K562 (cell line): ENCODE results near the gene PHF12. TPM values are rescaled to one million over a fixed set of nuclear protein-coding genes. Genes with fewer than 3 reads are reported as not detected.

Experiments used
- ATAC-seq: fragments of 200-7000 bp; cut with Tn5 transposase; 3 replicates; pipeline ENCODE4 v1.9.1; 2020; ENCODE audit warnings: moderate library complexity
- BruUV-seq: library from RNA; stranded (reverse); fragments of 400-500 nt; replicated peaks from 2 replicates; lab custom pipeline; 2021; lab: Mats Ljungman, UMichigan
- CTCF ChIA-PET: fragments of 300-600 bp; formaldehyde crosslinking; extraction: SDS; loops from one replicate; lab custom pipeline; 2021; ENCODE audit warnings: low intra/inter-chr PET ratio; lab: Yijun Ruan, JAX
- POLR2A ChIA-PET: fragments of 300-600, 350-650 bp; sonication (Branson Sonifier 250); formaldehyde crosslinking; extraction: SDS; loops from one replicate; lab custom pipeline; 2021; ENCODE audit warnings: antibody characterized with exemption, inconsistent platforms; lab: Yijun Ruan, JAX
- DNase-seq, 4 experiments: peaks; one replicate each; pipeline versions ENCODE4 v3.0.0 to v3.0.0-alpha.2; 2011 to 2018; ENCODE audit warnings: low spot score in 3 of 4, mixed read lengths in 3 of 4; ENCODE audit errors: extremely low read depth in 1 of 4
- FAIRE-seq: peaks from 2 replicates; lab custom pipeline; 2011; peaks lifted over from hg19 to GRCh38; lab: Jason Lieb, UNC
- H2AFZ ChIP-seq: 2 replicates; pipeline ENCODE4 v1.6.0; 2011; ENCODE audit warnings: low read depth, low read length, control low read depth, inconsistent platforms
- H3K27ac ChIP-seq: fragments of 200-600 bp; 3 replicates; pipeline ENCODE4 v1.8.0; 2011; ENCODE audit warnings: low read depth, mild to moderate bottlenecking, control low read depth, inconsistent platforms, low read length, moderate library complexity, mixed read lengths; ENCODE audit errors: extremely low read depth
- H3K27me3 ChIP-seq, 2 experiments: fragments of 300-600 bp in 1 of 2; 2 replicates in 1 of 2; 3 replicates in 1 of 2; pipeline versions ENCODE4 v1.6.0 to v1.8.0; 2011; ENCODE audit warnings: inconsistent platforms in 2 of 2, low read length in 2 of 2, mild to moderate bottlenecking in 1 of 2, mixed read lengths in 1 of 2, moderate library complexity in 1 of 2; ENCODE audit not compliant: control insufficient read depth in 2 of 2, insufficient read depth in 2 of 2
- H3K36me3 ChIP-seq: fragments of 300-600 bp; 3 replicates; pipeline ENCODE4 v1.8.0; 2011; ENCODE audit warnings: mild to moderate bottlenecking, low read length, inconsistent platforms; ENCODE audit not compliant: control insufficient read depth, insufficient read depth
- H3K4me1 ChIP-seq, 2 experiments: fragments of 200-600 bp in 1 of 2; replicated peaks in 1 of 2; 2 replicates in 1 of 2; 3 replicates in 1 of 2; pipeline versions ENCODE4 v1.5.1 to v1.8.0; 2011; ENCODE audit warnings: inconsistent platforms in 2 of 2, low read length in 2 of 2, mild to moderate bottlenecking in 1 of 2, mixed read lengths in 1 of 2, moderate library complexity in 1 of 2; ENCODE audit not compliant: control insufficient read depth in 2 of 2, insufficient read depth in 2 of 2
- H3K4me2 ChIP-seq: 2 replicates; pipeline ENCODE4 v1.6.1; 2011; ENCODE audit warnings: low read length, control low read depth, inconsistent platforms, mixed read lengths; ENCODE audit not compliant: insufficient read depth
- H3K4me3 ChIP-seq: fragments of 200-600 bp; sonication (generic), shearing (Covaris generic); 2 replicates; pipeline ENCODE4 v1.5.1; 2016; ENCODE audit warnings: control low read depth, inconsistent platforms
- H3K79me2 ChIP-seq: fragments of 200-600 bp; 3 replicates; pipeline ENCODE4 v1.8.0; 2011; ENCODE audit warnings: low read length, inconsistent platforms; ENCODE audit not compliant: control insufficient read depth, insufficient read depth
- H3K9ac ChIP-seq, 2 experiments: 2 replicates each; pipeline versions ENCODE4 v1.6.0 to v1.6.1; 2011; ENCODE audit warnings: low read depth in 2 of 2, low read length in 2 of 2, control low read depth in 1 of 2, inconsistent platforms in 1 of 2, mild to moderate bottlenecking in 1 of 2, mixed read lengths in 1 of 2; ENCODE audit not compliant: insufficient read depth in 1 of 2
- H3K9me1 ChIP-seq: one replicate; pipeline ENCODE4 v1.6.0; 2011; ENCODE audit warnings: inconsistent platforms, mild to moderate bottlenecking, low read length, moderate library complexity; ENCODE audit not compliant: control insufficient read depth, insufficient read depth
- H3K9me3 ChIP-seq: replicated peaks from 2 replicates; pipeline ENCODE4 v1.5.1; 2011; ENCODE audit warnings: low read depth, low read length, inconsistent platforms; ENCODE audit not compliant: control insufficient read depth, insufficient read depth
- H4K20me1 ChIP-seq: replicated peaks from 2 replicates; pipeline ENCODE4 v1.6.1; 2011; ENCODE audit warnings: low read length, inconsistent platforms, mixed read lengths; ENCODE audit not compliant: control insufficient read depth, insufficient read depth
- CBX2 ChIP-seq: fragments of 200-600 bp; sonication (generic); IDR thresholded peaks from one replicate; pipeline ENCODE4 v1.6.1; 2012; ENCODE audit warnings: mild to moderate bottlenecking, low read length, inconsistent platforms; ENCODE audit not compliant: insufficient read depth, poor library complexity, severe bottlenecking
- DMBX1 ChIP-seq: fragments of 250-450 bp; sonication (Bioruptor Pico); IDR thresholded peaks from 2 replicates; pipeline ENCODE4 v1.8.0; 2022; ENCODE audit warnings: inconsistent platforms, mild to moderate bottlenecking, moderate library complexity, borderline replicate concordance
- FOXJ2 ChIP-seq: fragments of 200-800 bp; sonication (Bioruptor generic); IDR thresholded peaks from 2 replicates; pipeline ENCODE4 v1.6.1; 2016; ENCODE audit warnings: missing genetic modification characterization, missing compliant biosample characterization
- PHB2 ChIP-seq: fragments of 450-650 bp; IDR thresholded peaks from 2 replicates; pipeline ENCODE4 v1.6.1; 2017; ENCODE audit warnings: low read depth
- RERE ChIP-seq: sonication (generic); formaldehyde crosslinking; IDR thresholded peaks from 2 replicates; pipeline ENCODE4 v1.8.0; 2023; ENCODE audit warnings: missing genetic modification reagents, mild to moderate bottlenecking, borderline replicate concordance
- SP1 ChIP-seq: sonication (generic); formaldehyde crosslinking; IDR thresholded peaks from 2 replicates; pipeline ENCODE4 v1.8.1; 2022; ENCODE audit warnings: mild to moderate bottlenecking, missing genetic modification reagents
- UBTF ChIP-seq, 2 experiments: IDR thresholded peaks; 2 replicates each; pipeline ENCODE4 v1.6.1; 2012; ENCODE audit warnings: improper control_type of control experiment in 2 of 2, low read depth in 2 of 2, low read length in 2 of 2, borderline replicate concordance in 1 of 2
- ZNF740 ChIP-seq, 3 experiments: fragments of 200-800 bp in 1 of 3; sonication (Bioruptor generic) in 1 of 3; sonication (generic) in 1 of 3; formaldehyde crosslinking in 1 of 3; IDR thresholded peaks; 2 replicates each; pipeline versions ENCODE4 v1.6.1 to v1.8.0; 2016 to 2022; ENCODE audit warnings: mild to moderate bottlenecking in 2 of 3, missing compliant biosample characterization in 2 of 3, missing genetic modification characterization in 2 of 3, missing genetic modification reagents in 1 of 3
- WGBS: fragments of 100-300 bp; shearing (Covaris generic); methylation state at CpG from one replicate; pipeline ENCODE4 v1.1.6; 2016; ENCODE audit warnings: low coverage, mixed read lengths; ENCODE audit not compliant: insufficient coverage; ENCODE audit errors: missing lambda C conversion rate; 5-methylcytosine and 5-hydroxymethylcytosine counted together
- in situ Hi-C: fragments of 300-500 bp; cut with MboI; formaldehyde crosslinking; loops from 4 replicates; pipeline ENCODE4 v1.15.0; 2018; ENCODE audit warnings: inconsistent platforms, mixed read lengths
- intact Hi-C: fragments of 100-400 bp; cut with micrococcal nuclease; formaldehyde crosslinking; loops from 2 replicates; pipeline ENCODE4 v1.14.2; 2022
- polyA plus RNA-seq, 8 experiments: library from polyadenylated mRNA; depleted of rRNA in 4 of 8; stranded (reverse) in 5 of 8; unstranded in 3 of 8; fragments of >200 nt; fragmentation: Nextera tagmentation in 2 of 8; fragmentation: Illumina TruSeq in 1 of 8; extraction: Ambion mirVana in 2 of 8; extraction: Trizol in 1 of 8; gene quantifications; 2 replicates each; pipeline versions ENCODE4 v1.2.1 to v1.2.3, GENCODE V29; 2011 to 2014; ENCODE audit warnings: inconsistent platforms in 1 of 8, missing spikeins in 1 of 8
- total RNA-seq, 7 experiments: library from RNA; depleted of rRNA in 6 of 7; stranded (reverse); fragments of >200 nt in 6 of 7; fragmentation: Illumina TruSeq in 2 of 7; extraction: Trizol in 2 of 7; gene quantifications; 2 replicates each; pipeline versions ENCODE4 v1.2.1 to v1.2.3, GENCODE V29; 2011 to 2021; ENCODE audit warnings: low replicate concordance in 1 of 7

Gene PHF12
- total and polyA plus RNA-seq, 9 of the 15 experiments (the other 6 are each of a cell fraction or from before 2014, with no cell fraction given) = 0.82 to 31.3 (median 13.5) TPM

GRCh38 chr17:28917465-28917864 is 33.9 kb downstream of the PHF12 start (continued):
- no peak for TF ChIP-seq UBTF (IDR thresholded peaks at IDR 0.05; ENCODE audit: borderline replicate concordance in 1 of 2, low read depth in 2 of 2, low read length in 2 of 2)
- no peak for TF ChIP-seq DMBX1 (CRISPR knock-in tag)
- TF ChIP-seq ZNF740 (CRISPR knock-in tag; IDR thresholded peaks at IDR 0.05) = no peak
- TF ChIP-seq ZNF740 (tag; IDR thresholded peaks at IDR 0.05) = no peak
- TF ChIP-seq SP1 = no peak
- no peak for TF ChIP-seq PHB2
- TF ChIP-seq, all 486 proteins: peak for 0

- Histone ChIP-seq H2AFZ (no peak overlapping the region), H3K9ac (no peak overlapping the region; a peak in 1 of 4 replicates), H3K9me3 (peaks cover 4% of the 10 kb centered on the region; the same call in 1 of the 2 replicates), H3K4me2 (no peak overlapping the region), H3K27ac (no peak overlapping the region; the same call in 2 of the 3 replicates), H3K4me1 (peaks cover 13 to 15% of the 10 kb centered on the region in 2 experiments), H3K27me3 (no peaks in the 10 kb centered on the region), H3K36me3 (peaks cover 92% of the 10 kb centered on the region), H3K4me3 (no peak overlapping the region), H3K79me2 (peaks cover 2% of the 10 kb centered on the region; the same call in 1 of the 3 replicates), H4K20me1 (peaks cover 5% of the 10 kb centered on the region), H3K9me1 (peaks cover 2% of the 10 kb centered on the region)
- ATAC-seq = no peak
- WGBS = 89% methylated on average over 12 of the region's 12 CpGs
- in situ Hi-C loops (no loop called here), intact Hi-C loops (loop anchor here (2.0 kb wide), 1 partner anchor 68 kb away; no protein-coding TSS in a partner anchor)
- POLR2A ChIA-PET = interaction anchor here (1.1 to 3.7 kb wide), 5 partner anchors 10 to 270 kb away, joined by 3 to 14 read pairs (median 7); no protein-coding TSS in a partner anchor
- CTCF ChIA-PET = interaction anchor here (0.7 to 3.2 kb wide), 4 partner anchors 12 to 190 kb away, joined by 3 to 15 read pairs (median 3); partner anchors contain the start of gene TLCD1
- DNase-seq = no peak
- BruUV-seq = no TSS peak
- no peak for FAIRE-seq
- TF ChIP-seq RERE (CRISPR knock-in tag) (no peak), CBX2 (no peak), FOXJ2 (tag) (no peak)
Observed at GRCh38 chr17:28917029-28917428, 34.3 kb downstream of the PHF12 start.
